ENCODE results near the gene HOXD9. TPM values are rescaled to one million over a fixed set of nuclear protein-coding genes. Genes with fewer than 3 reads are reported as not detected.

Gene HOXD9
- total and polyA plus RNA-seq, 2 donors (not counting 3 experiments of a cell fraction or from before 2014, with no cell fraction given) = 1.9 to 3.5 TPM

GRCh38 chr2:176105078-176105729 is 17.3 kb upstream of the HOXD9 start:
- CTCF ChIA-PET = interaction anchor here (0.8 to 1.6 kb wide), 7 partner anchors 11 to 854 kb away, joined by 3 to 6 read pairs (median 4); no protein-coding TSS in a partner anchor
- H3K9me3 ChIP-seq (replicated peaks; ENCODE audit: control insufficient read depth, insufficient read depth, low read length) = no peaks in the 10 kb centered on the region
- no peaks in the 10 kb centered on the region for H3K4me1 ChIP-seq (ENCODE audit: control insufficient read depth, extremely low read depth, insufficient read depth, low read length)
- H3K4me2 ChIP-seq (ENCODE audit: insufficient read depth, low read length) = no peak overlapping the region
- H2AFZ ChIP-seq (ENCODE audit: low read depth, low read length) = no peak overlapping the region
- peaks cover 86 to 96% of the 10 kb centered on the region in 2 experiments for H3K27me3 ChIP-seq (ENCODE audit: control insufficient read depth in 2 of 2, insufficient read depth in 2 of 2, low read length in 2 of 2)
- FAIRE-seq (no peak), DNase-seq (ENCODE audit: low read depth, low spot score) (no peak)
- BruUV-seq (replicated peaks) = no TSS peak
- TF ChIP-seq EZH2 (IDR thresholded peaks at IDR 0.05; ENCODE audit: borderline replicate concordance, low read depth, low read length, severe bottlenecking) (no peak), POLR2A (IDR thresholded peaks at IDR 0.05; ENCODE audit: low read depth, low read length) (no peak), CTCF (IDR thresholded peaks at IDR 0.05; ENCODE audit: extremely low read depth in 1 of 2, insufficient read depth in 1 of 2, low read depth in 1 of 2, low read length in 2 of 2) (no peak), JUN (IDR thresholded peaks at IDR 0.05; ENCODE audit: borderline replicate concordance, insufficient read depth, insufficient read length, low read depth) (no peak), GATA2 (IDR thresholded peaks at IDR 0.05; ENCODE audit: insufficient read depth, insufficient read length, low read depth, low read length) (no peak), MYC (IDR thresholded peaks at IDR 0.05; ENCODE audit: low read depth, low read length) (no peak), MAX (IDR thresholded peaks at IDR 0.05; ENCODE audit: insufficient read depth, insufficient read length) (no peak), FOS (IDR thresholded peaks at IDR 0.05; ENCODE audit: borderline replicate concordance, insufficient read depth, low read length) (no peak), POLR2AphosphoS5 (IDR thresholded peaks at IDR 0.05; ENCODE audit: insufficient read depth, low read depth, low read length) (no peak)
- no peaks in the 10 kb centered on the region for H3K9me1 ChIP-seq (replicated peaks; ENCODE audit: control insufficient read depth, extremely low read depth, insufficient read depth, low read length)
- H3K9ac ChIP-seq (replicated peaks; ENCODE audit: extremely low read depth, insufficient read depth, low read length) = no peak overlapping the region
- no peaks in the 10 kb centered on the region for H3K36me3 ChIP-seq (ENCODE audit: control insufficient read depth in 2 of 2, extremely low read depth in 1 of 2, insufficient read depth in 2 of 2, low read length in 2 of 2)
- POLR2A ChIA-PET = no interaction called here
- no peaks in the 10 kb centered on the region for H3K79me2 ChIP-seq (ENCODE audit: control insufficient read depth, insufficient read depth, low read length)
- no peak overlapping the region for H3K4me3 ChIP-seq (replicated peaks in 1 of 3; ENCODE audit: insufficient read depth in 1 of 3, low read depth in 1 of 3, low read length in 3 of 3)
- intact Hi-C loops (cut with micrococcal nuclease) = no loop called here
- no peak overlapping the region for H3K27ac ChIP-seq (ENCODE audit: insufficient read depth, low read depth, low read length)
- no peaks in the 10 kb centered on the region for H4K20me1 ChIP-seq (replicated peaks; ENCODE audit: control insufficient read depth, extremely low read depth, insufficient read depth, low read length)
- dilution Hi-C loops (cut with MboI; ENCODE audit: extremely low pct_ligation_motif_present, low sequenced_read_pairs) = no loop called here

Data from endothelial cell of umbilical vein (primary cell).